ENCODE results near the gene AMH.

The AMH gene

DNA sequence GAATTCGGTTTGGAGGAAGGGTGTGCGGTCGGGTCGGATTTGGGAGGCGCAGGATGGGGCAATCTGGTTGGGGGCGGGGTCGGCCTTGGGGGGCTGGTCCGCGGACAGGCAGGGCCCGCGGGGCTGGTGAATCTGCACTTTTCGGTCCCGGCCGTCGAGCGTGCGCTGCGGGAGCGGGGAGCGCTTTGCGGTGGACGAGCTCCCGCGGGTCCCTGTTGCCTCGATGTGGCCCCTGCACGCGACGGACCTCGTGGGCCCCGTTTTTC is 21.0 kb downstream of the AMH start:
- Histone ChIP-seq H3K4me3 (ENCODE audit: control insufficient read depth in 1 of 7, extremely low read depth in 1 of 7, insufficient read depth in 4 of 7, low read depth in 2 of 7, low read length in 6 of 7) (peak overlapping the region; percentile 91 to 99 (median 97)), H3K27me3 (replicated peaks in 2 of 5; ENCODE audit: control insufficient read depth in 4 of 5, insufficient read depth in 5 of 5, low read length in 4 of 5) (no peaks in the 10 kb centered on the region), H3K27ac (ENCODE audit: insufficient read depth in 1 of 2, low read depth in 1 of 2, low read length in 2 of 2, poor library complexity in 1 of 2, severe bottlenecking in 2 of 2) (peak overlapping the region; percentile 78 to 90), H3K4me1 (ENCODE audit: control extremely low read depth in 1 of 4, control insufficient read depth in 4 of 4, insufficient read depth in 4 of 4, low read length in 3 of 4) (peaks cover 8 to 72% (median 64%) of the 10 kb centered on the region in 4 experiments), H3K36me3 (ENCODE audit: control insufficient read depth in 4 of 4, insufficient read depth in 4 of 4, low read length in 3 of 4) (peaks cover 0 to 29% (median 14%) of the 10 kb centered on the region in 4 experiments), H3K9me3 (ENCODE audit: control extremely low read depth in 1 of 5, control insufficient read depth in 4 of 5, insufficient read depth in 2 of 5, low read depth in 1 of 5, low read length in 4 of 5) (no peaks in the 10 kb centered on the region)
- ChIA-PET CTCF (interaction anchor here (0.6 to 6.0 kb wide), 4 partner anchors 17 to 208 kb away, joined by 3 to 44 read pairs (median 6); no protein-coding TSS in a partner anchor), POLR2A (interaction anchor here (1.1 to 2.1 kb wide), 4 partner anchors 17 to 35 kb away, joined by 4 to 9 read pairs (median 6); partner anchors contain the start of gene PLEKHJ1)
- WGBS (ENCODE audit: insufficient coverage), result under 1% methylated on average over 30 of the region's 30 CpGs
- peak in 1 of 3 donors; percentile 39 for DNase-seq

DNA sequence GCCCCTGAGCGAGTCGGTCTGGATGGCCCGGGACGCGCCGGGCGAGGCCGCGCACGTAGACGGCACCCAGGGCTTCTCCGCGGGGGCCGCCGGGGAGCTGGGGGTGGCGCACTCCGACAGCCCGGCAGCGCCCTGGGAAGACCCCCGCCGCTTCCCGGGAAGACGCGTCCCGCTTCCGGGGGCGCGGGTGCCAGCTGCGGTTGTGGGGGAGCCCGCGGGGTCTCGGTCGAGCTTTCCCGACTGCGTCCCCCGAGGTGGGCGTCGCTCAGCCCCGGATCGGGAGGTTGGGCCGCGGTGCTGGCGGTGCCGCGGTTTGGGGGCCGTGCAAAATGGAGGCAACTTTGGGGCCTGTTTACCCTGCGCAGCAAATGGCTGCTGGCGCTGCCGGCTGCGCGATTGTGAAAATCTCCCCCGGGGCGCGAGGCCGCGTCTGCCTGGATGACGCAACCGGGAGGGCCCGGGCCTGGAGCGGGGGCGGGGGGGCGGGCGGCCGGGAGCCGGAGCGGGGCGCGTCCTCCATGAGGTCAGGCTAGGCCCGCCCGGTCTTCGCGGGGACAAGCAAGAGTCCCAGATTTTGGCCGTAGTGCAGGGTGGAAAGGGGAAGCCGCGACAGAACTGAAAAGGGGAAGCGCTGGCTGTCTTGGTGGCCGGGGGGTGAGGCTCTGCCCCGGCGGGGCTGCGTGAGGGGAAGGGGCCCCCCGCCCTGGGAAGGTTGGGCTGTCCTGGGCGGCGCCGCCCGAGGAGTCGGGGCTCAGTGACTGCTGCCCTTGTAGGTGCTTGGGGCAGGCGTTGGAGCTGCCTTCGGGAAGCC is 21.5 kb downstream of the AMH start:
- Histone ChIP-seq H3K27ac (ENCODE audit: insufficient read depth in 1 of 2, low read depth in 1 of 2, low read length in 2 of 2, poor library complexity in 1 of 2, severe bottlenecking in 2 of 2) (peak overlapping the region; percentile 78 to 90), H3K4me3 (ENCODE audit: control insufficient read depth in 1 of 7, extremely low read depth in 1 of 7, insufficient read depth in 4 of 7, low read depth in 2 of 7, low read length in 6 of 7) (peak overlapping the region; percentile 91 to 99 (median 97)), H3K36me3 (ENCODE audit: control insufficient read depth in 4 of 4, insufficient read depth in 4 of 4, low read length in 3 of 4) (peaks cover 0 to 34% (median 15%) of the 10 kb centered on the region in 4 experiments), H3K9me3 (ENCODE audit: control extremely low read depth in 1 of 5, control insufficient read depth in 4 of 5, insufficient read depth in 2 of 5, low read depth in 1 of 5, low read length in 4 of 5) (no peaks in the 10 kb centered on the region), H3K27me3 (replicated peaks in 2 of 5; ENCODE audit: control insufficient read depth in 4 of 5, insufficient read depth in 5 of 5, low read length in 4 of 5) (no peaks in the 10 kb centered on the region), H3K4me1 (ENCODE audit: control extremely low read depth in 1 of 4, control insufficient read depth in 4 of 4, insufficient read depth in 4 of 4, low read length in 3 of 4) (peaks cover 8 to 71% (median 63%) of the 10 kb centered on the region in 4 experiments)
- POLR2A ChIA-PET, result interaction anchor here (0.5 to 2.1 kb wide), 3 partner anchors 18 to 329 kb away, joined by 3 to 9 read pairs (median 5); no protein-coding TSS in a partner anchor
- CTCF ChIA-PET, result interaction anchor here (0.6 to 6.0 kb wide), 6 partner anchors 11 to 207 kb away, joined by 3 to 44 read pairs (median 6); partner anchors contain the start of gene PLEKHJ1
- under 1% methylated on average over 72 of the region's 88 CpGs for WGBS (ENCODE audit: insufficient coverage)
- DNase-seq, result peak; percentile 84 to 95 (median 94)

DNA sequence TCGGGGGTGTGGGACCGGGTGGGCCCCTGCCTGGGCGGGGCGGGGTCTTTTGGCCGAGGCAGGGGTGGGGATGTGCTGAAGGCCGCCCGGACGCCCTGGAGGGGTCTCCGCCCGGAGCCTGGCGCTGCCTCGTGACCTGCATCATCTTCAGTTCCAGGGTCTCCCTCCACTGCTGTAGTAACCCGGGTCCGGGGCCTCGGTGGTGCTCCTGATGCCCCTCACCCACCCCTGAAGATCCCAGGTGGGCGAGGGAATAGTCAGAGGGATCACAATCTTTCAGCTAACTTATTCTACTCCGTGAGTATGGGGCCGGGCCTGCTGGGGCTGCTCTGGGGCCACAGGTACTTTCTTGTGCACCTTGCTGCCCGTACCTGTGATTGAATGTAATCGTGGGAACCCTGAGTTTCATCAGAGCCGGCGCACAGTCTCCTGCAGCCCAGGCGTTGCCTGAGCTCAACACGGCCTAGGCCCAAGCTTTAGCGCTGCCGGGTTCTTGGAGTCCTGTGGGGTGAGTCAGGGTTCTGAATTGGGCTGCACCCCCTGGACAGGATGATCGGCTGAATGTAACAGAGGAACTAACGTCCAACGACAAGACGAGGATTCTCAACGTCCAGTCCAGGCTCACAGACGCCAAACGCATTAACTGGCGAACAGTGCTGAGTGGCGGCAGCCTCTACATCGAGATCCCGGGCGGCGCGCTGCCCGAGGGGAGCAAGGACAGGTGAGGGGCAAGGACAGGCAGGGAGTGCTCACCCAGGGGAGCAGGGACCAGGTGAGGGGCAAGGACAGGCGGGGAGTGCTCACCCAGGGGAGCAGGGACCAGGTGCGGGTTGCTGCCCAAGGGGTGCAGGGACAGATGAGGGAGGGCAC is 22.3 kb downstream of the AMH start:
- ChIA-PET POLR2A (interaction anchor here (0.5 kb wide), 1 partner anchor 330 kb away, joined by 3 read pairs; no protein-coding TSS in a partner anchor), CTCF (interaction anchor here (0.7 to 6.0 kb wide), 6 partner anchors 12 to 36 kb away, joined by 3 to 44 read pairs (median 6); partner anchors contain the start of gene PLEKHJ1)
- H3K27me3 ChIP-seq (replicated peaks in 2 of 5; ENCODE audit: control insufficient read depth in 4 of 5, insufficient read depth in 5 of 5, low read length in 4 of 5), result no peaks in the 10 kb centered on the region
- peaks cover 0 to 40% (median 19%) of the 10 kb centered on the region in 4 experiments for H3K36me3 ChIP-seq (ENCODE audit: control insufficient read depth in 4 of 4, insufficient read depth in 4 of 4, low read length in 3 of 4)
- peak overlapping the region in 6 of 7 experiments; percentile 58 to 99 (median 96) for H3K4me3 ChIP-seq (ENCODE audit: control insufficient read depth in 1 of 7, extremely low read depth in 1 of 7, insufficient read depth in 4 of 7, low read depth in 2 of 7, low read length in 6 of 7)
- H3K4me1 ChIP-seq (ENCODE audit: control extremely low read depth in 1 of 4, control insufficient read depth in 4 of 4, insufficient read depth in 4 of 4, low read length in 3 of 4), result peaks cover 8 to 62% (median 57%) of the 10 kb centered on the region in 4 experiments
- no peaks in the 10 kb centered on the region for H3K9me3 ChIP-seq (ENCODE audit: control extremely low read depth in 1 of 5, control insufficient read depth in 4 of 5, insufficient read depth in 2 of 5, low read depth in 1 of 5, low read length in 4 of 5)
- DNase-seq, result no peak
- H3K27ac ChIP-seq (ENCODE audit: insufficient read depth in 1 of 2, low read depth in 1 of 2, low read length in 2 of 2, poor library complexity in 1 of 2, severe bottlenecking in 2 of 2), result peak overlapping the region; percentile 15 to 90
- WGBS (ENCODE audit: insufficient coverage), result 46% methylated on average over 30 of the region's 43 CpGs

DNA sequence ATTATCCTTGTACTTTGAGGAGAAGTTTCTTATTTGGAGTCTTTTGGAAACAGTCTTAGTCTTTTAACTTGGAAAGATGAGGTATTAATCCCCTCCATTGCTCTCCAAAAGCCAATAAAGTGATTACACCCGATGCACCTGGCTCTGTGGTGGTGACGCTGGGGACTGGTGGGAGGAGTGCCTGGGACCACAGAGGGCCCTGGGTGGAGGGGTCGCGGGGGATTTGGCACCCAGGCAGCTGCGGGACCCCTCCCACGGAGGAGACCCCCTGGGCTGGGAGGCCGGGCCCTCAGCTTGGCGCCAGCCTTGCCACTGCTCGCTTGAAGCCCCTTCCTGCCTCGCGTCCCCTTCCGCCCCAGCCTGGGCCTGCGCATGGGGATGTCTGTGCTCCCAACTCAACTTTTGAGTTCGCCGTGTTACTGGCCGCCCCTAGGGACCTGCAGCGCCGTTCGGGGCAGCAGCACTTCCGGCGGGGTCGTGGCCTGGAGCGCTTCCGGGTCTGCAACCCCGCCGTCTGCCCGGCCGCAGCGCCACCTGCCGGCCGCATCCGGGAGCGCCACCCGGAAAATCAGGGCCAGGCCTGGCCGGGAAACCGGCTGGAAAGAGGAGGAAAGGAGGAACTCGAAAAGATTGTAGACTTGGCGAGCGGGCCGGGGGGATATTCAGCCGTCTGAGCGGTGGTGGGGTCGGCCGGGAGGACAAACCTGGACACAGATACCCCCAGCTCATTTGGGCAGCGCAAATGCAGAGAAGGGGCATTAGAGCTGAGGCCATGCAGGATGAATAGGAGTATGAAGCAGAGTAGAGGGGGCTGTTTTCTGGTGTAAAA is 24.4 kb downstream of the AMH start:
- 20% methylated on average over 45 of the region's 45 CpGs for WGBS (ENCODE audit: insufficient coverage)
- ChIA-PET CTCF (interaction anchor here (0.6 to 6.0 kb wide), 18 partner anchors 9 to 120 kb away, joined by 3 to 44 read pairs (median 4); partner anchors contain the start of genes LSM7, PEAK3, PLEKHJ1 and SPPL2B), POLR2A (interaction anchor here (0.6 to 1.8 kb wide), 3 partner anchors 21 to 863 kb away, joined by 3 to 5 read pairs (median 3); no protein-coding TSS in a partner anchor)
- peak overlapping the region in 4 of 7 experiments; percentile 28 to 54 (median 44) for H3K4me3 ChIP-seq (ENCODE audit: control insufficient read depth in 1 of 7, extremely low read depth in 1 of 7, insufficient read depth in 4 of 7, low read depth in 2 of 7, low read length in 6 of 7)
- no peaks in the 10 kb centered on the region for H3K27me3 ChIP-seq (replicated peaks in 2 of 5; ENCODE audit: control insufficient read depth in 4 of 5, insufficient read depth in 5 of 5, low read length in 4 of 5)
- no peaks in the 10 kb centered on the region for H3K9me3 ChIP-seq (ENCODE audit: control extremely low read depth in 1 of 5, control insufficient read depth in 4 of 5, insufficient read depth in 2 of 5, low read depth in 1 of 5, low read length in 4 of 5)
- H3K36me3 ChIP-seq (ENCODE audit: control insufficient read depth in 4 of 4, insufficient read depth in 4 of 4, low read length in 3 of 4), result peaks cover 0 to 41% (median 24%) of the 10 kb centered on the region in 4 experiments
- peaks cover 5 to 44% (median 40%) of the 10 kb centered on the region in 4 experiments for H3K4me1 ChIP-seq (ENCODE audit: control extremely low read depth in 1 of 4, control insufficient read depth in 4 of 4, insufficient read depth in 4 of 4, low read length in 3 of 4)
- H3K27ac ChIP-seq (ENCODE audit: insufficient read depth in 1 of 2, low read depth in 1 of 2, low read length in 2 of 2, poor library complexity in 1 of 2, severe bottlenecking in 2 of 2), result peak overlapping the region in 1 of 2 experiments; percentile 58
- peak; percentile 77 to 82 (median 78) for DNase-seq

DNA sequence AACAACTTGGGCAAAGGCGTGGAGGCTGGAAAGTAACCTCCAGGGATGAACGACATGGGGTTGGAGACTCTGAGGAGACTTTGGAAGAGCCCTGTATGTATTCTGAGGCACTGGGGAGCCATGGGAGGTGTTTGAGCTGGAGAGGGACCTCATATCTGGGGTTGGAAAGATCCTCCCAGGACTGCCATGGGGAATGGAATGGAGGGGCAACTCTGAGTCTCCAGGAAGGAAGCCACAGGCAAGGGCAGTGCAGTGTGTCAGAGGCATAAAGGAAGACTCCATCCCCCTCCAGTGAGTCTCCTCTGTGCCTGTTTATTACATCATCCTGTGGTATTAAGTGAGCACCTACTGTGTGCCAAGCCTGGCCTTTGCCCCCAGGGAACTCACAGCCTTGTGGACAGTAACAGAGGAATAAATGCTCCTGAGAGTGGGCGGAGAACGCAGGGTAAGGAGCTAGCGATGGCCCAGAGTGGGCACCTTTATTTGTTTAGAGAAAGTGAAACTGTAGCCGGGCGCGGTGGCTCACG is 25.1 kb downstream of the AMH start:
- Histone ChIP-seq H3K9me3 (ENCODE audit: control extremely low read depth in 1 of 5, control insufficient read depth in 4 of 5, insufficient read depth in 2 of 5, low read depth in 1 of 5, low read length in 4 of 5) (no peaks in the 10 kb centered on the region), H3K27me3 (replicated peaks in 2 of 5; ENCODE audit: control insufficient read depth in 4 of 5, insufficient read depth in 5 of 5, low read length in 4 of 5) (no peaks in the 10 kb centered on the region), H3K4me3 (ENCODE audit: control insufficient read depth in 1 of 7, extremely low read depth in 1 of 7, insufficient read depth in 4 of 7, low read depth in 2 of 7, low read length in 6 of 7) (peak overlapping the region in 1 of 7 experiments; percentile 54), H3K4me1 (ENCODE audit: control extremely low read depth in 1 of 4, control insufficient read depth in 4 of 4, insufficient read depth in 4 of 4, low read length in 3 of 4) (peaks cover 4 to 40% (median 39%) of the 10 kb centered on the region in 4 experiments), H3K27ac (ENCODE audit: insufficient read depth in 1 of 2, low read depth in 1 of 2, low read length in 2 of 2, poor library complexity in 1 of 2, severe bottlenecking in 2 of 2) (peak overlapping the region in 1 of 2 experiments; percentile 23), H3K36me3 (ENCODE audit: control insufficient read depth in 4 of 4, insufficient read depth in 4 of 4, low read length in 3 of 4) (peaks cover 0 to 41% (median 24%) of the 10 kb centered on the region in 4 experiments)
- DNase-seq, result no peak
- POLR2A ChIA-PET, result interaction anchor here (0.6 to 1.8 kb wide), 4 partner anchors 15 to 343 kb away, joined by 3 to 5 read pairs (median 5); partner anchors contain the start of gene PLEKHJ1
- 83% methylated on average over 4 of the region's 9 CpGs for WGBS (ENCODE audit: insufficient coverage)
- CTCF ChIA-PET, result interaction anchor here (0.6 to 6.0 kb wide), 19 partner anchors 8 to 394 kb away, joined by 3 to 44 read pairs (median 4); partner anchors contain the start of genes LSM7, PEAK3 and SPPL2B

Measured in common myeloid progenitor, CD34-positive (primary cell).